ENCODE measurements around the gene OR2K2. TPM values are rescaled to one million over a fixed set of nuclear protein-coding genes. Genes with fewer than 3 reads are reported as not detected.

Gene OR2K2, protein sequence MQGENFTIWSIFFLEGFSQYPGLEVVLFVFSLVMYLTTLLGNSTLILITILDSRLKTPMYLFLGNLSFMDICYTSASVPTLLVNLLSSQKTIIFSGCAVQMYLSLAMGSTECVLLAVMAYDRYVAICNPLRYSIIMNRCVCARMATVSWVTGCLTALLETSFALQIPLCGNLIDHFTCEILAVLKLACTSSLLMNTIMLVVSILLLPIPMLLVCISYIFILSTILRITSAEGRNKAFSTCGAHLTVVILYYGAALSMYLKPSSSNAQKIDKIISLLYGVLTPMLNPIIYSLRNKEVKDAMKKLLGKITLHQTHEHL
- total RNA-seq (2013): not detected
- polyA plus RNA-seq (not detected), polyA minus RNA-seq (not detected in 2 replicates), total RNA-seq (0 to 0.30 (median 0.06) reads per million in 11 experiments)

DNA sequence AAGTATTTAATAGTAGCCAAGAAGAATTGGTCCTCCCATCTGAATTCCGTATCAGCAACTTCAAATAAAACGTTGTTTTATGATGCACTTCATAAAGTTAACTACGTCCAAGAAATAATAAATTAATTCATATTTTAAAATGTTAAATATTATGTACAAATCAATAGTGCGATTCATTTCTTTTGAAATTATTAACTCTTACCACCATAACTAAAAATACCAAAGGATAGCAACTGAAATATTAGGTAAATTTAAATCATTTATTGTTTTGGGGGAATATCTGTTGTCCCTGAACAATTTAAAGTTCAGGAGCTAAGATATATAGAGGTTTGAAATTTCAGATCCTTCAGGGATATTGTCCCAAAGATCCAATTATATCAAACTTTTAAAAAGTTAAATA lies at the start of gene OR2K2:
OR2K2 (minus strand) TSS at position 101 of the 400 bp plus-strand sequence. CDS start 1,791 bp downstream, outside the sequence.
- peaks cover 0 to 3% (median 1%) of the 10 kb centered on the region in 3 donors for H3K27me3 Mint-ChIP-seq (ENCODE audit: low read depth in 3 of 3)
- no peaks in the 10 kb centered on the region for H3K79me2 ChIP-seq (ENCODE audit: insufficient read depth, low read length)
- intact Hi-C loops (cut with micrococcal nuclease): no loop called here

DNA sequence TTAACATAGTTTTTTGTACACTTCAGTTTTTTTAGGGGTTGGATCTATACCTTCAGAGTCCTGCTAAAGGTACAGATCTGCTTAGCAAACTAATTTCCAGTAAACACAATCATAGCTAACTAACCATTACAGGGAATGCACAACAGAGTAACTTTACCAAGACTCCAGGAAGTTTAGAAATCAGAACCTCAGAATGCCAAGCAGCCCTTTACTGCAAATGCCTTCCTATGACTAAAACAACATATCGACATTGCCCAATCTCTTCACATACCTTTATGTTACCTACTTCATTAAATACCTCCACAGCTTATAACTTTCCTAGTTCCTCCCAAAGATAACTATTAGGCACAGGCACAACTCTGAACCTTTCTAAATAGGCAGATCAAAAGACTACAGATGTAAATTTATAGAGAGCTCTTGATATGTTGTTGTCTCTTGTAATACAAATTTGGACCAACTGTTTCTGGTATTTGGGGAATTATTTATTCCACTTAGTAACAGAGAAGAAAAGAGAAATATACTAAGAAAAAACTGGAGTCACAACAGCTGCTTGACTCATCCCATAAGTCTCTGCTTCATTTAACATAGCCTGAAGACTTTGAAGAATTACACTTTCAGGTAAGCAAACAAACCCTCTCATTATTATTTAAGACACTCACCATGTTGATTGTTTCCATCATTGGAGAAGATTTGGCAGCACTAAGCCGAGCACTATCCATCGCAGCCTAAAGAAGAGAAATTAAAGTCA lies 46.0 kb upstream of the OR2K2 start:
- Histone ChIP-seq H3K36me3 (replicated peaks in 1 of 2; ENCODE audit: control insufficient read depth in 1 of 2, insufficient read depth in 2 of 2, low read length in 2 of 2) (peaks cover 78 to 99% of the 10 kb centered on the region in 2 donors), H3K4me3 (replicated peaks in 1 of 3; ENCODE audit: low read depth in 2 of 3, low read length in 3 of 3) (no peak overlapping the region), H3K9me3 (replicated peaks in 1 of 2; ENCODE audit: control insufficient read depth in 1 of 2, insufficient read depth in 1 of 2, low read length in 2 of 2) (no peaks in the 10 kb centered on the region), H2AFZ (ENCODE audit: insufficient read depth, low read depth, low read length, poor library complexity, severe bottlenecking) (no peak overlapping the region), H4K20me1 (ENCODE audit: insufficient read depth, low read length) (no peaks in the 10 kb centered on the region), H3K4me2 (replicated peaks; ENCODE audit: extremely low read depth, low read length, poor library complexity, severe bottlenecking) (no peak overlapping the region), H3K27ac (ENCODE audit: low read depth in 1 of 2, low read length in 2 of 2) (no peak overlapping the region), H3K4me1 (ENCODE audit: control insufficient read depth in 1 of 2, insufficient read depth in 2 of 2, low read length in 2 of 2) (no peaks in the 10 kb centered on the region), H3K79me2 (ENCODE audit: insufficient read depth, low read length) (no peaks in the 10 kb centered on the region), H3K27me3 (ENCODE audit: control insufficient read depth in 2 of 2, insufficient read depth in 2 of 2, low read length in 2 of 2) (no peaks in the 10 kb centered on the region), H3K9ac (ENCODE audit: insufficient read depth, low read length, poor library complexity, severe bottlenecking) (no peak overlapping the region)
- no peak overlapping the region for H3K4me3 Mint-ChIP-seq
- DNase-seq: no peak
- no peaks in the 10 kb centered on the region for H3K9me3 Mint-ChIP-seq
- intact Hi-C loops (cut with micrococcal nuclease): no loop called here
- H3K4me1 Mint-ChIP-seq: no peaks in the 10 kb centered on the region
- WGBS (ENCODE audit: insufficient coverage): 100% methylated on average over 2 of the region's 3 CpGs
- no peak overlapping the region for H3K27ac Mint-ChIP-seq
- TF ChIP-seq, protein P1, sequence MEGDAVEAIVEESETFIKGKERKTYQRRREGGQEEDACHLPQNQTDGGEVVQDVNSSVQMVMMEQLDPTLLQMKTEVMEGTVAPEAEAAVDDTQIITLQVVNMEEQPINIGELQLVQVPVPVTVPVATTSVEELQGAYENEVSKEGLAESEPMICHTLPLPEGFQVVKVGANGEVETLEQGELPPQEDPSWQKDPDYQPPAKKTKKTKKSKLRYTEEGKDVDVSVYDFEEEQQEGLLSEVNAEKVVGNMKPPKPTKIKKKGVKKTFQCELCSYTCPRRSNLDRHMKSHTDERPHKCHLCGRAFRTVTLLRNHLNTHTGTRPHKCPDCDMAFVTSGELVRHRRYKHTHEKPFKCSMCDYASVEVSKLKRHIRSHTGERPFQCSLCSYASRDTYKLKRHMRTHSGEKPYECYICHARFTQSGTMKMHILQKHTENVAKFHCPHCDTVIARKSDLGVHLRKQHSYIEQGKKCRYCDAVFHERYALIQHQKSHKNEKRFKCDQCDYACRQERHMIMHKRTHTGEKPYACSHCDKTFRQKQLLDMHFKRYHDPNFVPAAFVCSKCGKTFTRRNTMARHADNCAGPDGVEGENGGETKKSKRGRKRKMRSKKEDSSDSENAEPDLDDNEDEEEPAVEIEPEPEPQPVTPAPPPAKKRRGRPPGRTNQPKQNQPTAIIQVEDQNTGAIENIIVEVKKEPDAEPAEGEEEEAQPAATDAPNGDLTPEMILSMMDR (IDR thresholded peaks at IDR 0.05): no peak
- no peaks in the 10 kb centered on the region for H3K27me3 Mint-ChIP-seq (ENCODE audit: low read depth in 3 of 3)
- peaks cover 82 to 90% of the 10 kb centered on the region in 2 donors for H3K36me3 Mint-ChIP-seq

More for the DNA sequence above, at the start of gene OR2K2:
- no peak for DNase-seq
- Histone ChIP-seq H3K36me3 (replicated peaks in 1 of 2; ENCODE audit: control insufficient read depth in 1 of 2, insufficient read depth in 2 of 2, low read length in 2 of 2) (no peaks in the 10 kb centered on the region), H3K4me2 (replicated peaks; ENCODE audit: extremely low read depth, low read length, poor library complexity, severe bottlenecking) (no peak within 1 kb of the TSS), H3K4me3 (replicated peaks in 1 of 3; ENCODE audit: low read depth in 2 of 3, low read length in 3 of 3) (no peak within 1 kb of the TSS), H4K20me1 (ENCODE audit: insufficient read depth, low read length) (no peaks in the 10 kb centered on the region), H2AFZ (ENCODE audit: insufficient read depth, low read depth, low read length, poor library complexity, severe bottlenecking) (no peak within 1 kb of the TSS), H3K4me1 (ENCODE audit: control insufficient read depth in 1 of 2, insufficient read depth in 2 of 2, low read length in 2 of 2) (no peaks in the 10 kb centered on the region), H3K9ac (ENCODE audit: insufficient read depth, low read length, poor library complexity, severe bottlenecking) (no peak within 1 kb of the TSS), H3K9me3 (replicated peaks in 1 of 2; ENCODE audit: control insufficient read depth in 1 of 2, insufficient read depth in 1 of 2, low read length in 2 of 2) (no peaks in the 10 kb centered on the region), H3K27ac (ENCODE audit: low read depth in 1 of 2, low read length in 2 of 2) (no peak within 1 kb of the TSS), H3K27me3 (ENCODE audit: control insufficient read depth in 2 of 2, insufficient read depth in 2 of 2, low read length in 2 of 2) (no peaks in the 10 kb centered on the region)
- Mint-ChIP-seq H3K4me1 (no peaks in the 10 kb centered on the region), H3K9me3 (peaks cover 0 to 8% (median 2%) of the 10 kb centered on the region in 7 donors), H3K4me3 (no peak within 1 kb of the TSS), H3K36me3 (no peaks in the 10 kb centered on the region), H3K27ac (no peak within 1 kb of the TSS)
- WGBS (ENCODE audit: insufficient coverage): no CpG with 5 or more reads among the region's 4 CpGs
- TF ChIP-seq, protein P1 (IDR thresholded peaks at IDR 0.05): no peak

Measured in CD14-positive monocyte (primary cell).